Hematopoietic multipotent progenitor cell treated with erythropoietin and hydrocortisone succinate and interleukin-3 and kit ligand, for 4 days (in vitro differentiated cells): Measurements from ENCODE around the gene TGOLN2.
A peak's percentile ranks its signal among the peaks of the same experiment; 100 is the strongest.

Source experiments
- DNase-seq: peaks from one replicate; pipeline ENCODE4 v3.0.0-alpha.2; 2015

Gene TGOLN2

DNA sequence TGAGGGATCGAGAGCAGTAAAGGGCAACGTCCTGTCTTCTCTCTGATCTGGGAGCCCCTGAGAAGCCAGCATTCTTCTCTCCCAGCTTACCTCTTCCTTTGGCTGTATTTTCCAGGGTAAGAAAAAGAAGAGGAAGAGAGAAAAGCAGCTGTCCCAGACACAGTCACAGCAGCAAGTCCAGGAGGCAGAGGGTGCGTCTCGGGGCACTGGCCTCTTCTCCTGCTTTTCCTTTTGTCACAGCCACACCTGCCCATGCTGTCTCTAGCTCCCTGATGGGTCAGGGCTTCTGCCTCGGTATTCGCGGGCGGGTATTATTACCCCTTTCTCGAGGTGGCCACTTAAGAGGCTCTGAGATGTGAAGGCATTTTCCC, 20.3 kb downstream of the TGOLN2 start:
- DNase-seq, result no peak

DNA sequence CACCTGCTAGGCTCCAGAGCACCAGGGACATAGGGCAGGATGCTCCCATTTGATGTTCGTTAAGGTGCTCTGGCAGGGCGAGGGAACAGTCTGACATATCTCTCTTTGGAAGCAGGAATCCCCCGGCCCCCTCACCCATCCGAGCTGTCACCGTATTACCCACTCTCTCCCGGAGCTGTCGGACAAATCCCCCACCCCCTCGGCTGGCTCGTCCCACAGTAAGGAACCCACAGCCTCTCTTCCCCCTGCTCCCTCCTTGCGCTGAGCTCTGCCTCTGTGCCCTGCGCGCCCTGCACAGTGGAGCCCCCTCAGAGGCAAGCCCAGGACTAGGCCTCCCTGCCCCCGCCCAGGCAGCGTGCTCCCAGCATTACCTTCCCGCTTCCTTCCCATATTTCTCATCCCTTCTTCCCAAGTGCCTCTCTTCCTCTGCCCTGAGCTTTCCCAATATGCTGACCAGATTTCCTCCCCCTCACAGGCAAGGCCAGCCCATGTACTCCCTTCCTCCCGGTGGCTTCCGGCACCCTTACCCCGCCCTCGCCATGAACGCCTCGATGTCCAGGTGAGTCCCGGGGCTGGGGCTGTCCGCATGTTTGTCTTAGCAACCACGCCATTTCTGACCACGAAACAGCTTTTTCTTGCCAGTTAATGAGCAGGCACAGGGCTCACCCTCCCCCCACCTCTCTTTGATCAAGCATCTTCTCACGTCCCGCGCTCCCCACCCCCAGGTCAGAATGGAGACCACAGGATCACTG, 23.8 kb downstream of the TGOLN2 start:
- no peak for DNase-seq

DNA sequence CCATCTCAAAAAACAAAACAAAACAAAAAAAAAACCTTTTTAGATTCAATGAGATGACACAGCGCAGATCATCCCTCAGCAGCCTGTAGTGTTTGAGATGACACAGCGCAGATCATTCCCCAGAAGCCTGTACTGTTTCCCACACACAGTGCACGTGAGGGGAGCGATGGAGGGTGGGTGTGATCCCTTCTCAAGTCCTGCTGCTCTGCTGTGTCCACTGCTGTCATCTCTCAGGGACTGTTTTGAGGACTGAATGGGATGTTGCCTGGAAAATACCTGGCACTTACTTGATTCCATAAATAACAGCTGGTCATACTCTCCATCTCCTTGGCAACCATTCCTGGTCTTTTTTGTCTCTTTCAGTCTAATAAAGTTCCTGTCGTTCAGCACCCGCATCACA, 25.7 kb downstream of the TGOLN2 start:
- DNase-seq, result no peak

DNA sequence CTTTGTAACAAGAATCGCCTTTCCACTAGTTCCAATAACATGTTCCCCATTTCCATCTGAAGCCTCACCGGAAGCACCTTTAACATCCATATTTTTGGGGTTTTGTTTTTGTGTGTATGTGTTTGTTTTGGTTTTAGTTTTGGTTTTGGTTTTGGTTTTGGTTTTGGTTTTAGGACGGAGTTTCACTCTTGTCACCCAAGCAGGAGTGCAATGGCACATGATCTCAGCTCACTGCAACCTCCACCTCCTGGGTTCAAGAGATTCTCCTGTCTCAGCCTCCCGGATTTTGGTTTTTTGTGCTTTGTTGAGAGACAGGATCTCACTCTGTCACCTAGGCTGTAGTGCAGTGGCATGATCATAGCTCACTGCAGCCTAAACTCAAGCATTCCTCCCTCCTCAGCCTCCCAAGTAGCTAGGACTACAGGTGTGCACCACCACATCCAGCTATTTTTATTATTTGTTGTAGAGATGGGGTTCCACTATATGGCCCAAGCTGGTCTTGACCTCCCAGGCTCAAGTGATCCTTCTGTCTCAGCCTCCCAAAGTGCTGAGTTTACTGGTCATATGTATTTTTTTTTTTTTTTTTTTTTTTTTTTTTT, 36.3 kb downstream of the TGOLN2 start:
- peak; percentile 44 for DNase-seq

DNA sequence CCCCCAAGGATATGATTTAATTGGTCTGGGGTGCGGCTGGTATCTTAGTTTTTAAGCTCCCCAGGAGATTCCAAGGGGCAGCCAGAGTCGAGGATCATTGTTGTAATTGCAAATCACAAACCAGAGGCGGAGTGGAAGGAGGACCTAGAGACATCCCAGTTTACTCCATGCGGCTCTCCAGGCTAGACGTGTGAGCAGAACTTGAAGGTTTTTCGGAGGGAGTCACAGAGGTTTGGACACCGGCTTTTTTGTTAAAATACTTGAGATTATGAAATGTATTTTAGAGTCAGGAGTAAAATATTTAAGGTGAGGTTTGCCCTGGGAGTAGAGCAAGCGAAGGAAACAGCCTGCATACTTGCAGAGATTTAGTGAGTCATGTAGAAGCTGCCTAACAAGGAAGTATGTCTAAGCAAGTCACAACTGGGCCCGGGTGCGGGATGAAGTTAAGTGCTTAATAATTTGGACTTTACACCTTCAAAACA, 39.5 kb downstream of the TGOLN2 start:
- DNase-seq, result no peak

DNA sequence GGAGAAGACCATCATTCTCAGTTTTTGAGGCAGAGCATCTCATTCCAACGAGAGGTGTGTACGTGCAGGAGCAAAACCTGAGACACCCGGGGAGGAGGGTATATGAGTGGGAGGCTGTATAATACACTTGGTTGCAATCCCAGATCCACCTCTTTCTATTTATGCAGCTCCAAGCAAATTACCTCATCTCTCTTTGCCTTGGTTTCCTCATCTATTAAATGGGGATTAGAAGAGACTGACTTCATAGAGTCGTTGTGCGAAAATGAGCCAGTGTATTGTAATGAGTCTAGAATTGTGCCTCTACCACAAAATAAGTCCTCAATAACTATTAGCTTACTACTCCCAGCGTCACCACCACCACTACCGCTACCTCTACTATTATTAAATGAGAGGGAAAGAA, 40.1 kb downstream of the TGOLN2 start:
- no peak for DNase-seq

DNA sequence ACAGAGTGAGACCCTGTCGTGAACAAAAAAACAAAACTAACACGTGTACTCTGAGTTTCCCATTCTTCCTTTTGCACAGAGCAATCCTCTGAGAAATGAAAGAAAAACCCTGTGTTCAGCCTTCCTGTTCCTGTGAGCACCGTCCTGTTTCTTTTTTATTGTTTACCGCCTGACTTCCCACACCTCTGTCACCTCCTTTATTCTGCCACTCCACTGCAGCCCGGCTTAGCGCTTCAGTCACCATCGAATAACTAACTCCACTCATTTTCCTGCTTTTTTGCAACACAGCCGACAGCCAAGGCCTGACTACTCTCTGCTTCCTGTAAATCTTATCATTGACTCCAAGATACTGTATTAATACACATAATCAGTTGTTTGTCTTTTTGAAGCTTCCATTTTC, 40.9 kb downstream of the TGOLN2 start:
- DNase-seq, result no peak

DNA sequence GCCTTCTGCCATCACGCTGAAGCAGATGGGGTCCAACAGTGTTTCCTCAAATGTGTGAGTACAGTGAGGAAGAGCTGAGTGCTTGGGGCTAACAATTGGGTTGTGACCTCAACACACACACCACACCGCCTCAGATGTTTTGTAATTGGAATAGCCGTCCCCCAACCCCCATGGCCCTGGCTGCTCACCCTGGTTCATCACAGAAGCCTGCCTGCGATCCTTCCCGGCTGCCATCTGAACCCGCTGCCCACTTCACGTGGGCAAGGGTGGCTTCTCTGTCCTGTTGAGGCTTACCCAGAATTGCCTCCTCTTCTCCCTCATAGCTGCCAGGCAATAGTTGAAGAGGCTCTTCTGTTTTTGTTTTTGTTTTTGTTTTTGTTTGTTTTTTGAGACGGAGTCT, 44.1 kb downstream of the TGOLN2 start:
- no peak for DNase-seq

DNA sequence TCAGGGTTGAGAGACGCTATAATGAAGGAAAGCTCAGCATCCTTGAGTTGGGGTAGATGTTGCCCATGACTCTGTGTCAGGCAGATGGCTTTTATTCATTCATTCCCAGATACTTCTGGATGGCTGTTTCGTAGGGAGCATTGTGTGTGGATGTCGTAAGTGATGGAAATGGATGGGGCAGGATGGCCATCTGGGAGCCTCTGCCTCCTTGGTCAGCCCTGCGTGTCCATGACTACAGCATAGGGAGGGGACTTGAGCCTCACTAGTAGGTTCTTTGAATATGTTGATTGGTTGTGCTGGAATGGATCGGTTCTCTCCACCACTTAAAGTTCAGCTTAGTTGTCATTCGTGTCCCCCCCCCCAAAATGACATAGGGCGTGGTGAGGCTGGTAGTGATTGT, 44.9 kb downstream of the TGOLN2 start:
- no peak for DNase-seq

DNA sequence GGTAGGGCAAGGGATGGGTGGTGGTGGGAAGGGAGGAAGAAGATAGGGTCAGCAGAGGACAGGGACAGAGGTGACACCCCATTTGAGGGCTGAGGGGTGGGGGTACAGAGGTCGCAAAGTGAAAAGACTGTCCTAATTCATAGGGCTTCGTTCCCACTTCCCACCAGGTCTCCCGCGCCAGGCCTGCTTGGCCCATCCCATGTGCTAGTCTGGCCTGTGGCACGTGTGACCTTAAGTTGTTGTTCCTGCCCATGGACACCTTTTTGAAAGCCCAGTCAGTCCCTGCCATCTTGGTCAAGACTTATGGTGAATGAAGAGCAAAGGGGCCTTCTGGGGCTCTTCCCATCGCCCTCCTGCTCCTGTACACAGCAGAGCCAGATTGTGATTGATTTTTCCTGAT, 46.2 kb downstream of the TGOLN2 start:
- DNase-seq, result no peak

DNA sequence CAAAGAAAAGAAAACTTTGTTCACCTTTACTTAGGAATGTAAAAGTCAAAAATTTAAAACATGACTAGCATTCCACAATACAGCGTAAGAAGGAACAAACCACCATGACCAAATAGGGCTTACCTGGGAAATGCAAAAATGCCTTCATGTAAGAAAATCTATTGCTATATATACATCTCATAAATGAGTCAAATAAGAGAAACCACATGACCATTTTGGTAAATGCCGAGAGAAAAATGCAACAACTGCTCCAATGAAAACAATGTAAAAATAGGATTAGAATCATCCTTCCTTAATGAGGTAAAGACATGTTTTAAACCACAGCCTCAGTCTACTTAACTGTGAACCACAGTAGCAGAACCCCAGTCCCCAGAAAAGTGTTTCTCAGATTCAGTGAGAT, 49.4 kb downstream of the TGOLN2 start:
- DNase-seq, result no peak

DNA sequence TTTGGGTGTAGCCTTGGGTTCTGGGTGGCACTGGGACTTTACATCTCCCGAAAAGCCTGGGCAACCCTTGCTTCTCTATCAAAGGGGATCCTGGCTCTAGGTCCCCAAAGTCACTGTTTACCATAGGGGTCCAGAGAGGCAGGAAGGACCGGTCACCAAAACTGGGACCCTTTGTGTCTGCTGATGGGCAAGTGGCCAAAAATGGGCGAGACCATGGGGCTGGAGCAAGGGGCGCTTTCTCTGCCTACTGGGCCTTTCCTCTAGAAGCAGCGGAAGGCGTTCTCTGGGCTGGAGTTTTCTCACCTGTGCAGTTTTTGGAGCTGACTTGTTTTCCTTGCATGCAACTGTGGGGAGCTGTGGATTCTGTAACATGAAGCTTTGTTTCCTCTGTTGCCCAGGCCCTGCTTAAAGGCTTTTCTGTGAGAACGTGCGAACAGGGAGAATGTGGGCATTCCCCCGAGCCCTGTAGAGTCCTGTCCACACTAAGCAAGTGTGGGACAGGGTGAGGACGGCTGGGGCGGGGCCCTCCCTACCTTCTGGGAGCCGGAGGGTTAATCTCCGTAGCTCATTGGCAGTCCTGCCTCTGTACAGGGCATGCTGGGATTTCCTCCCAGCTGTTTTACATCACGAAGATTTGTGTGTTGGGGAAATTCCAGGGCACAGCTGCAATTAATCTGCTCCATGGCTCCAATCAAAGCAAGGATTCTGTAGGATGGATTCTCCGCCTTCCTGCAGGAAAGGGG, 50.2 kb downstream of the TGOLN2 start:
- no peak for DNase-seq

DNA sequence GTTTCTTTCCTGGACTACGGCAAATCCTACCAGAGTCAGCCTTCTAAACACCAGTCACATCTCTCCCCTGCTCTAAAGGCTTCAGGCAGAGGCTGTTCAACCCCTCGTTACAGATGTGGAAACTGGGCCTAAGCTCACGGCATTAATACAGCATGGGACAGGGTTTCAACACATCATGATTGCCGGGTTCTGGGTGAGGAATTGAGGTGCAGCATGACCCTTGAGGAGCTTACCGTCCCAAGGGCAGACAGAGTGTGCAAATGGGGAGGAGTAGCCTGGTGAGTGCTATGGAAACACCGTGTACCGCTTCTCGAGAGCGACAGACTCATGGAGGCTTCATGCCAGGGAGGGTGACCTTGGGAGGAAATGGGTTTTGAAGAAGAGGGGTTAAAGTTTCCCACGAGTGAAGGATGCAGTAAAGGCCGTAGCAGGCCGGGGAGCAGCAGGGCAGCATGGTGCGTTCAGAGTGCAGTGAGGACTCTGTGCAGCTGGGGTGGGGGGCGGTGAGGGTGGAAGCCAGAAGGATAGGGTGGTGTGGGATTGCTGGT, 51.1 kb downstream of the TGOLN2 start:
- DNase-seq, result no peak

DNA sequence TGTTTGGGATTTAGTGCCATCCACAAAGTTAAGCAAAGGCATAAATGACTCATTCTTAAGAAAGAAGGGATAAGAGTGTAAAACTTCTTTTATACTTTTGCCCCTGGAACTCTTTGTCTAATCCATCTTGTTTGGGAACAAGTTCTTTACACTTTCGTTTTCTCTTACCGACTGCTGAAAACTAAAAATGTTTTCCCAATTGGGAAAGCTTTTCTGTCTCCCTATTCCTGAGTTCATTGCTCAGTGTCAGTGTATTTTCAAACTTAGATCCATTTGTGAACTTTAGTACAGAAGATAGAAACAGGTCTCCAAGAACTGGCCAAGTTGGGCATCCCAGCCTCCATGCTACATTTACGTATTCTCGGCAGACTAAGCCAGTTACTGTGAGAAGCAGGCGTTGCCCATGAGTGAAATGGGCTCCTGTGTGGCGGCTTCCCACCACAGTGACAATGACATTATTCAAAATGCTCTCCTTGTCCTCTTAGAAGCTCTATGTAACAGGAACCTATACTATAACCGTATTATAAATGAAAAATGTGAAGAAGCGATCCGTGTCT, 51.7 kb downstream of the TGOLN2 start:
- DNase-seq, result no peak

DNA sequence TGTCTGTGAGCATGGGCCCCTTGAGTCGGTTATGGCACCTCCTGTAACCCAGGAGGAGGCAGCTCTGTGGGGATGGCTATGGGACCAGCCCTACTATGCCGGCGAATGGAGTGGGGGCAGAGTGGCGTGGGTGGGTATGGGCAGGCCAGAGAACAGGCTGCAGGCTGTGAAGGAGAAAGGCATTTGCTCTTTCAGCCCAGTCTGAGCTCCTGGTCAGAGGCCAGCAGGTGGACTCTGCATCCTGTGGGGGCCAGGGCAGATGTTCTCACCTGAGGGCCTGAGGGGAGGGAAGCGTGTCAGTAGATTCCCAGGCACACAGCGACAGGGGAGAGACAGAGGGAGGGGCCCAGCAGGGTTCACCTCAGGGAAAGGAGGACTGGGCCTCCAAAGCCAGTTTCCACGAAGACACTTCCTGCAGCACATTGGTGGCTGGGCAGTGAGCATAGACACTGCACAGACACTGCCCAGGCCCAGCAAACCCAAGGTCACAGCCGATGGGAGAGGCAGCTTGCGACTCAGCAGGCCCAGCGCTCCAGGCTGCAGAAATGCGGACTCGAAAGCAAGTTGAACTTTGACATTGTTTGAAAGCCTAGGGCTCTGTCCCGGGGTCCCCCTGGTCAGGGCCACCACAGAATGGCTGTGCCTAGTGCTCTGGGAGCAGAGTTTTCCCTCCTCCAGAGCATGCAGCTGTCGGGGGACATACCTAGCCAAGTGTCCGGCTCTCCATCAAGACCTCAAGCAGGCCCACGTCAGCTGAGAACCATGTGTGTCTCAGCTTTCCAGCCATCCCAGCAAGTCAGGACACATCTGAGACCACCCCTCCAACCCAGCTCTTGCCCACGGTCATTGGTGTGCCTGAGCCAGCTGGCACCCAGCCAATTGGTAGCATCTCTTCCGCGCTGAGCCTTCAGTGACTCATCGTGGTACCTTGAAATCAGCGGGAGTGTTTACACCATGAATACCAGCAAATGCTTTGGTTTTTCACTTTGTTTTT, 53.8 kb downstream of the TGOLN2 start:
- no peak for DNase-seq

DNA sequence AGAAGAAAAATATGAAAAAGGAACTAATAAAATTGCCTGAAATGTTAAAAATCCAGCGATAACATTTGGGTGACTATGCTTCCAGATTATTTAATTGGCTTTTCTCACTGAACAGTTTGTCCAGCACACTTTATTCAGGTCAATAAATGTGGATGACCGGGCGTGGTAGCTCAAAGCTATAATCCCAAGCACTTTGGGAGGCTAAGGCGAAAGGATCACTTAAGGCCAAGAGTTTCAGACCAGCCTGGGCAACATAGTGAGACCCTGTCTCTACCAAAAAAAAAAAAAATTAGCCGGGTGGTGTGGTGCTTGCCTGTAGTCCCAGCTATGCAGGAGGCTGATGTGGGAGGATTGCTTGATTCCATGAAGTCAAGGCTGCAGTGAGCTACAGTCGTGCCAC, 55.4 kb downstream of the TGOLN2 start:
- no peak for DNase-seq

DNA sequence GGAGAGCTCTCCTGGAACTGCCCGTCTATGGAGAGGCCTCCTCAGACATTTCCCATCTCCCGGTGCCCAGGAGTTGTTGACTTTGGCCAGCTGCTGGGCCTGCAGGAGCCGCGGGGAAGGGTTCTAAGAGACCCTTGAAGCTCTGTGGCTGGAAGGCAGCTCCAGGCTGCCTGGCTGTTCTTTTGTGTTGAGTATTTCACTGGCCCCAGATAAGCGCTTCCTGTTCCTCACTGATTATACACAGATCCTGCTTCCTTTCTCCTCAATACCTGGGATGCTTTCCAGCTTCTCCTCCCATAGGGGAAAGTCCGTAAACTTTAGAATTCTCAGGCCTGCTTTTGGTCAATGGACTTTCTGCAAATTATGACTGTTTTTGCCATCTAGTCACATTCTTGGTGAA, 57.8 kb downstream of the TGOLN2 start:
- DNase-seq, result no peak
